Endothelial cell (in vitro differentiated cells): Measurements from ENCODE around the gene SPATA20. TPM values are rescaled to one million over a fixed set of nuclear protein-coding genes. Genes with fewer than 3 reads are reported as not detected.

Source experiments
- DNase-seq: peaks from one replicate; pipeline ENCODE4 v3.0.0; 2021; ENCODE audit warnings: low spot score
- H3K27ac Mint-ChIP-seq: one replicate; pipeline ENCODE4 v1.8.0; 2021; ENCODE audit warnings: mixed read lengths, inconsistent platforms; ENCODE audit not compliant: unreplicated experiment
- H3K27me3 Mint-ChIP-seq: one replicate; pipeline ENCODE4 v1.8.0; 2021; ENCODE audit warnings: mild to moderate bottlenecking, moderate library complexity, mixed read lengths, inconsistent platforms; ENCODE audit not compliant: unreplicated experiment
- H3K36me3 Mint-ChIP-seq: one replicate; pipeline ENCODE4 v1.8.0; 2021; ENCODE audit warnings: mild to moderate bottlenecking, low read depth, mixed read lengths, inconsistent platforms; ENCODE audit not compliant: unreplicated experiment
- H3K4me1 Mint-ChIP-seq: one replicate; pipeline ENCODE4 v1.8.0; 2021; ENCODE audit warnings: mild to moderate bottlenecking, mixed read lengths, inconsistent platforms; ENCODE audit not compliant: unreplicated experiment
- H3K4me3 Mint-ChIP-seq: one replicate; pipeline ENCODE4 v1.8.0; 2021; ENCODE audit warnings: mild to moderate bottlenecking, mixed read lengths, inconsistent platforms; ENCODE audit not compliant: unreplicated experiment
- H3K9me3 Mint-ChIP-seq: one replicate; pipeline ENCODE4 v1.8.0; 2021; ENCODE audit warnings: mixed read lengths, inconsistent platforms; ENCODE audit not compliant: unreplicated experiment
- total RNA-seq: library from RNA; stranded (reverse); fragmentation: NEBNext Ultra II Directional; extraction: Animal tissue kit (Norgen Biotek cat#: 25700); gene quantifications from one replicate; pipeline ENCODE4 v1.2.1, GENCODE V29; 2021; ENCODE audit not compliant: unreplicated experiment
- TF ChIP-seq, protein P1 (sequence below): fragments of 200-600 bp; sonication (generic); IDR thresholded peaks from one replicate; pipeline ENCODE4 v1.5.0; 2021; ENCODE audit warnings: antibody characterized with exemption; ENCODE audit not compliant: unreplicated experiment

SPATA20 gene
- total RNA-seq, 1 donor from 2014 or later: 72.5 TPM

- TF ChIP-seq, protein P1, sequence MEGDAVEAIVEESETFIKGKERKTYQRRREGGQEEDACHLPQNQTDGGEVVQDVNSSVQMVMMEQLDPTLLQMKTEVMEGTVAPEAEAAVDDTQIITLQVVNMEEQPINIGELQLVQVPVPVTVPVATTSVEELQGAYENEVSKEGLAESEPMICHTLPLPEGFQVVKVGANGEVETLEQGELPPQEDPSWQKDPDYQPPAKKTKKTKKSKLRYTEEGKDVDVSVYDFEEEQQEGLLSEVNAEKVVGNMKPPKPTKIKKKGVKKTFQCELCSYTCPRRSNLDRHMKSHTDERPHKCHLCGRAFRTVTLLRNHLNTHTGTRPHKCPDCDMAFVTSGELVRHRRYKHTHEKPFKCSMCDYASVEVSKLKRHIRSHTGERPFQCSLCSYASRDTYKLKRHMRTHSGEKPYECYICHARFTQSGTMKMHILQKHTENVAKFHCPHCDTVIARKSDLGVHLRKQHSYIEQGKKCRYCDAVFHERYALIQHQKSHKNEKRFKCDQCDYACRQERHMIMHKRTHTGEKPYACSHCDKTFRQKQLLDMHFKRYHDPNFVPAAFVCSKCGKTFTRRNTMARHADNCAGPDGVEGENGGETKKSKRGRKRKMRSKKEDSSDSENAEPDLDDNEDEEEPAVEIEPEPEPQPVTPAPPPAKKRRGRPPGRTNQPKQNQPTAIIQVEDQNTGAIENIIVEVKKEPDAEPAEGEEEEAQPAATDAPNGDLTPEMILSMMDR: no peak
- Mint-ChIP-seq H3K9me3 (no peaks in the 10 kb centered on the region), H3K27me3 (peaks cover 20% of the 10 kb centered on the region), H3K27ac (no peak overlapping the region), H3K4me1 (no peaks in the 10 kb centered on the region), H3K36me3 (peaks cover 16% of the 10 kb centered on the region), H3K4me3 (no peak overlapping the region)
- no peak for DNase-seq
Measured at GRCh38 chr17:50556803-50557202, 9.8 kb downstream of the SPATA20 start.

DNA sequence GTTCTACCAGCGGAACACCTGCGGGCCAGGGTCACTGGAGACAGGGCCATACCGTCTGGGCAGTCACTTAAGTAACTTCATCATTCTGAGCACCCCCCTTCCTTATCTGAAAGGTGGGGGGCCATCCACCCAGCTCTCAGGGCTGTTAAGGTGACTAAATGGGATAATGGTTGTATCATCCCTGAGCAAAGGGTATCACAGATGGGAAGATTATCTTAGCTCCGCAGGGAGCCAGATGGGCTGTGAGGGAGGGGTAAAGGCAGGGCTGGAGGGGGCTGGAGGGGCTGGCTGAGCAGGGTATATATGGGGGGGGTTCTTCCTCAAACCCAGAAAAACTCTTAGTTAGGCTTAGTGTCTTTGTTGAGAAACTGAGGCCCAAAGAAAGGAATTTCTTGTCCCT is 10.7 kb downstream of the SPATA20 start:
- Mint-ChIP-seq H3K27ac (no peak overlapping the region), H3K36me3 (peaks cover 12% of the 10 kb centered on the region), H3K9me3 (no peaks in the 10 kb centered on the region), H3K27me3 (peaks cover 21% of the 10 kb centered on the region), H3K4me1 (peaks cover 4% of the 10 kb centered on the region), H3K4me3 (no peak overlapping the region)
- TF ChIP-seq, protein P1: no peak
- DNase-seq: no peak

GRCh38 chr17:50558091-50558490 is 11.1 kb downstream of the SPATA20 start:
- H3K4me3 Mint-ChIP-seq: no peak overlapping the region
- H3K4me1 Mint-ChIP-seq: peaks cover 4% of the 10 kb centered on the region
- H3K27ac Mint-ChIP-seq: no peak overlapping the region
- no peak for DNase-seq
- no peaks in the 10 kb centered on the region for H3K9me3 Mint-ChIP-seq
- TF ChIP-seq, protein P1: no peak
- peaks cover 23% of the 10 kb centered on the region for H3K27me3 Mint-ChIP-seq
- H3K36me3 Mint-ChIP-seq: peaks cover 12% of the 10 kb centered on the region

DNA sequence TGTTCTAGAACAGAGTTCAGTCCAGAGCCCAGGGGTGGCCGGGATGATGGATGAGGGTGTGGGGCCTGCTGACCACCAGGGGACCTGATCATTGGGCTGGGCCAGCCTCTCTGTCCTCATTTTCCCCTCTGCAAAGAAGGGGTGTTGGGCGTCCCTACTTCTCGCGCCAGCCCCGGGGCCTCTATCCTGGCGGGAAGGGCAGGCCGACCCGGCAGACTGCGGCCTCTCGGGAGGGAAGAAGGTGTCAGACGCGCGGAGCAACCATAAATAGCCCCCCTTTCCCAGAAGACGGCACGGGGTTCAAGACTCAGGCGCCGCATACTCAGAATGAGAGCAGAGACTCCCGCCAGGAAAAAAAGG is 11.6 kb downstream of the SPATA20 start:
- no peaks in the 10 kb centered on the region for H3K9me3 Mint-ChIP-seq
- no peak for DNase-seq
- TF ChIP-seq, protein P1: no peak
- peaks cover 10% of the 10 kb centered on the region for H3K36me3 Mint-ChIP-seq
- H3K27me3 Mint-ChIP-seq: peaks cover 25% of the 10 kb centered on the region
- no peak overlapping the region for H3K27ac Mint-ChIP-seq
- H3K4me1 Mint-ChIP-seq: peaks cover 4% of the 10 kb centered on the region
- H3K4me3 Mint-ChIP-seq: no peak overlapping the region

DNA sequence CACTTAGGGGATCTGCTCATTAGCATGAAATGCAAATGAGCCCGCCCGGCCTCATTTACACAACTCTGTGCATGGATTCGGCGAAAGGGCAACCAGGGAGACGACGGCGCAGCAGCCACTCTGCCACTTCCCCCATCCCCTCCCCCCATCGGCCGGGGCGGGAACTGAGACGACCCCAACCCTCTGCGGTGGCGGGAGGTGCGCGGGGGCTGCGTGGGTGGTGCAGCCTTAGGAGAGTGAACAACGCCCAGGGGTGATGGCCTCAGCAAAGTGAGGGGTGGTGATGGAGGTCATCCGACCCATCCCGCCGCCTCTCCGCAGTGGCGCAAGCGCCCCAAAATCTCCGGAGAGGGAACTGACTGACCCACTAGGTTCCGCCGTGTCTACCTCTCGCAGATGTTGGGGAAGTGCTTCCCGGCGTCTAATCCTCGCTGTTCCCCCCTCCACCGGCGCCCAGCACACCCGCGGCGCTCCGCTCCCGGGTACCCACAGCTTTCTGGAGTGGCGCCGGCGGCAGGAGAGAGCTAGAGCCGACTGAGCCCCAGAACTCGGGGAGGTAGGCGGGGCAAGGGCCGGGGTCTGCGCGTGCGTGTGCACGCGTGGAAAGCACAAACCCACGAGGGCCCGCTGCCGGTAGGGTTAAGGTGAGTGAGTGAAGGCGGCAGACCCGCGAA is 12.1 kb downstream of the SPATA20 start:
- no peaks in the 10 kb centered on the region for H3K9me3 Mint-ChIP-seq
- peaks cover 25% of the 10 kb centered on the region for H3K27me3 Mint-ChIP-seq
- no peak overlapping the region for H3K4me3 Mint-ChIP-seq
- no peak for DNase-seq
- peaks cover 7% of the 10 kb centered on the region for H3K36me3 Mint-ChIP-seq
- H3K27ac Mint-ChIP-seq: no peak overlapping the region
- peaks cover 7% of the 10 kb centered on the region for H3K4me1 Mint-ChIP-seq
- TF ChIP-seq, protein P1: no peak
